ENCODE data around the gene NIM1K. TPM values are rescaled to one million over a fixed set of nuclear protein-coding genes. Genes with fewer than 3 reads are reported as not detected.
A peak's percentile ranks its signal among the peaks of the same experiment; 100 is the strongest.

Gene NIM1K
- total RNA-seq, 1 experiment from 2014 or later: 0.26 TPM

- Mint-ChIP-seq H3K4me3 (ENCODE audit: low read depth, unreplicated experiment) (no peak overlapping the region), H3K36me3 (ENCODE audit: insufficient read depth, unreplicated experiment) (no peaks in the 10 kb centered on the region)
These were observed 83.4 kb downstream of the NIM1K start for GRCh38 chr5:43275391-43275790.

GRCh38 chr5:43279548-43280274, 87.7 kb downstream of the NIM1K start:
- no peaks in the 10 kb centered on the region for H3K4me1 Mint-ChIP-seq (ENCODE audit: low read depth, unreplicated experiment)
- TF ChIP-seq, protein P1, sequence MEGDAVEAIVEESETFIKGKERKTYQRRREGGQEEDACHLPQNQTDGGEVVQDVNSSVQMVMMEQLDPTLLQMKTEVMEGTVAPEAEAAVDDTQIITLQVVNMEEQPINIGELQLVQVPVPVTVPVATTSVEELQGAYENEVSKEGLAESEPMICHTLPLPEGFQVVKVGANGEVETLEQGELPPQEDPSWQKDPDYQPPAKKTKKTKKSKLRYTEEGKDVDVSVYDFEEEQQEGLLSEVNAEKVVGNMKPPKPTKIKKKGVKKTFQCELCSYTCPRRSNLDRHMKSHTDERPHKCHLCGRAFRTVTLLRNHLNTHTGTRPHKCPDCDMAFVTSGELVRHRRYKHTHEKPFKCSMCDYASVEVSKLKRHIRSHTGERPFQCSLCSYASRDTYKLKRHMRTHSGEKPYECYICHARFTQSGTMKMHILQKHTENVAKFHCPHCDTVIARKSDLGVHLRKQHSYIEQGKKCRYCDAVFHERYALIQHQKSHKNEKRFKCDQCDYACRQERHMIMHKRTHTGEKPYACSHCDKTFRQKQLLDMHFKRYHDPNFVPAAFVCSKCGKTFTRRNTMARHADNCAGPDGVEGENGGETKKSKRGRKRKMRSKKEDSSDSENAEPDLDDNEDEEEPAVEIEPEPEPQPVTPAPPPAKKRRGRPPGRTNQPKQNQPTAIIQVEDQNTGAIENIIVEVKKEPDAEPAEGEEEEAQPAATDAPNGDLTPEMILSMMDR (IDR thresholded peaks at IDR 0.05; ENCODE audit: unreplicated experiment): no peak
- no peak for DNase-seq
- no peaks in the 10 kb centered on the region for H3K9me3 Mint-ChIP-seq (ENCODE audit: low read depth, unreplicated experiment)
- CTCF ChIA-PET: no interaction called here
- no TSS peak for BruUV-seq (replicated peaks)
- no peak overlapping the region for H3K27ac Mint-ChIP-seq (ENCODE audit: unreplicated experiment)
- no peak overlapping the region for H3K4me3 Mint-ChIP-seq (ENCODE audit: low read depth, unreplicated experiment)
- intact Hi-C loops (cut with micrococcal nuclease; ENCODE audit: unreplicated experiment): no loop called here
- peaks cover 13% of the 10 kb centered on the region for H3K27me3 Mint-ChIP-seq (ENCODE audit: unreplicated experiment)
- H3K36me3 Mint-ChIP-seq (ENCODE audit: insufficient read depth, unreplicated experiment): peaks cover 21% of the 10 kb centered on the region

More at GRCh38 chr5:43275391-43275790, 83.4 kb downstream of the NIM1K start:
- H3K9me3 Mint-ChIP-seq (ENCODE audit: low read depth, unreplicated experiment): no peaks in the 10 kb centered on the region
- no peaks in the 10 kb centered on the region for H3K4me1 Mint-ChIP-seq (ENCODE audit: low read depth, unreplicated experiment)
- no TSS peak for BruUV-seq (replicated peaks)
- DNase-seq: no peak
- TF ChIP-seq, protein P1 (IDR thresholded peaks at IDR 0.05; ENCODE audit: unreplicated experiment): no peak
- H3K27ac Mint-ChIP-seq (ENCODE audit: unreplicated experiment): no peak overlapping the region
- H3K27me3 Mint-ChIP-seq (ENCODE audit: unreplicated experiment): peaks cover 13% of the 10 kb centered on the region
- CTCF ChIA-PET: no interaction called here
- intact Hi-C loops (cut with micrococcal nuclease; ENCODE audit: unreplicated experiment): no loop called here

- CTCF ChIA-PET: no interaction called here
- peak overlapping the region; percentile 14 for H3K27ac Mint-ChIP-seq (ENCODE audit: unreplicated experiment)
- no peaks in the 10 kb centered on the region for H3K27me3 Mint-ChIP-seq (ENCODE audit: unreplicated experiment)
- intact Hi-C loops (cut with micrococcal nuclease; ENCODE audit: unreplicated experiment): no loop called here
- TF ChIP-seq, protein P1 (IDR thresholded peaks at IDR 0.05; ENCODE audit: unreplicated experiment): no peak
- no peaks in the 10 kb centered on the region for H3K4me1 Mint-ChIP-seq (ENCODE audit: low read depth, unreplicated experiment)
- H3K36me3 Mint-ChIP-seq (ENCODE audit: insufficient read depth, unreplicated experiment): peaks cover 44% of the 10 kb centered on the region
- BruUV-seq (replicated peaks): no TSS peak
- H3K9me3 Mint-ChIP-seq (ENCODE audit: low read depth, unreplicated experiment): no peaks in the 10 kb centered on the region
- no peak for DNase-seq
- no peak overlapping the region for H3K4me3 Mint-ChIP-seq (ENCODE audit: low read depth, unreplicated experiment)
These were observed 90.0 kb downstream of the NIM1K start for GRCh38 chr5:43281840-43282658.

DNA sequence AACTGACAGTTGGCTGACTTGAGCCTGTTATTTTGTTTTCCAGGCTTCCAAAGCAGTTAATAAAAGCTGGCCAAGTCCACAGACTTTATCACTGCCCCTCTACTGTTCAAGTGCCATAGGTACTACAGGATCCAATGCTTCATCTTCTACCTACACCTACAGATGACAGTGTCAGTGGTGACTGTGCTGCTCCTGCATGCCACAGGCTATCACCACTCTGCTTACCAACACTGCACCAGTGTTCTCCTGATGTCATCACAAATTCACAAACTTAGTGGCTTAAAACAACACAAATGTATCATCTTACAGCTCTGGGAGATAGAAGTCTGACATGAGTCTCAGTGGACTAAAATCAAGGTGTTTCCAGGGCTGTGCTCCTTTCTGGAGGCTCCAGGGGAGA, 94.6 kb downstream of the NIM1K start:
- no peak for DNase-seq
- peak overlapping the region; percentile 83 for H3K27ac Mint-ChIP-seq (ENCODE audit: unreplicated experiment)
- peaks cover 85% of the 10 kb centered on the region for H3K36me3 Mint-ChIP-seq (ENCODE audit: insufficient read depth, unreplicated experiment)
- no peaks in the 10 kb centered on the region for H3K27me3 Mint-ChIP-seq (ENCODE audit: unreplicated experiment)
- intact Hi-C loops (cut with micrococcal nuclease; ENCODE audit: unreplicated experiment): no loop called here
- H3K4me3 Mint-ChIP-seq (ENCODE audit: low read depth, unreplicated experiment): no peak overlapping the region
- no TSS peak for BruUV-seq (replicated peaks)
- TF ChIP-seq, protein P1 (IDR thresholded peaks at IDR 0.05; ENCODE audit: unreplicated experiment): no peak
- CTCF ChIA-PET: interaction anchor here (0.5 kb wide), 1 partner anchor 90 kb away, joined by 11 read pairs; no protein-coding TSS in a partner anchor
- H3K4me1 Mint-ChIP-seq (ENCODE audit: low read depth, unreplicated experiment): peaks cover 9% of the 10 kb centered on the region
- no peaks in the 10 kb centered on the region for H3K9me3 Mint-ChIP-seq (ENCODE audit: low read depth, unreplicated experiment)
